GM12878 (cell line): ENCODE measurements around the gene GRIP2. TPM values are rescaled to one million over a fixed set of nuclear protein-coding genes. Genes with fewer than 3 reads are reported as not detected.

ENCODE experiments used
- ATAC-seq: fragments of 200-7000 bp; cut with Tn5 transposase; 3 replicates; pipeline ENCODE4 v1.9.1; 2020; ENCODE audit warnings: mild to moderate bottlenecking, moderate library complexity
- BruUV-seq: library from RNA; stranded (reverse); fragments of 400-500 nt; replicated peaks from 2 replicates; lab custom pipeline; 2021; lab: Mats Ljungman, UMichigan
- CTCF ChIA-PET: fragments of 300-600 bp; sonication (Branson Sonifier 250); formaldehyde crosslinking; extraction: SDS; loops from one replicate; lab custom pipeline; 2021; ENCODE audit warnings: inconsistent platforms; lab: Yijun Ruan, JAX
- POLR2A ChIA-PET: fragments of 350-600 bp; formaldehyde crosslinking; extraction: SDS; loops from one replicate; lab custom pipeline; 2021; ENCODE audit warnings: inconsistent platforms; lab: Charles Lee
- RAD21 ChIA-PET: fragments of 300-600 bp; sonication (Branson Sonifier 250); formaldehyde crosslinking; loops from one replicate; lab custom pipeline; 2023; ENCODE audit warnings: antibody characterized with exemption; ENCODE audit not compliant: unreplicated experiment; lab: Charles Lee
- SMC1A ChIA-PET: fragments of 300-600 bp; sonication (Branson Sonifier 250); formaldehyde crosslinking; loops from one replicate; lab custom pipeline; 2023; ENCODE audit not compliant: unreplicated experiment, uncharacterized antibody; lab: Charles Lee
- DNase-seq: peaks from one replicate; pipeline ENCODE4 v3.0.0-alpha.2; 2011; ENCODE audit warnings: low read depth, low spot score
- FAIRE-seq: peaks from 3 replicates; lab custom pipeline; 2011; peaks lifted over from hg19 to GRCh38; lab: Jason Lieb, UNC
- H2AFZ ChIP-seq: 2 replicates; pipeline ENCODE4 v1.6.0; 2011; ENCODE audit warnings: low read depth, low read length, control low read depth; ENCODE audit not compliant: control insufficient read depth
- H3K27ac ChIP-seq: 2 replicates; pipeline ENCODE4 v1.5.1; 2011; ENCODE audit warnings: control low read depth; ENCODE audit not compliant: control insufficient read depth, insufficient read depth
- H3K27me3 ChIP-seq, 2 experiments: replicated peaks in 1 of 2; 2 replicates each; pipeline versions ENCODE4 v1.6.0 to v1.6.1; 2011; ENCODE audit warnings: low read length in 1 of 2; ENCODE audit not compliant: control insufficient read depth in 2 of 2, insufficient read depth in 2 of 2
- H3K36me3 ChIP-seq, 2 experiments: 2 replicates each; pipeline ENCODE4 v1.5.1; 2011; ENCODE audit warnings: low read length in 1 of 2; ENCODE audit not compliant: control insufficient read depth in 2 of 2, insufficient read depth in 2 of 2
- H3K4me1 ChIP-seq: 2 replicates; pipeline ENCODE4 v1.6.1; 2011; ENCODE audit warnings: mild to moderate bottlenecking, low read length, moderate library complexity, mixed read lengths; ENCODE audit not compliant: control insufficient read depth, insufficient read depth
- H3K4me2 ChIP-seq: 2 replicates; pipeline ENCODE4 v1.6.0; 2011; ENCODE audit warnings: control low read depth; ENCODE audit not compliant: control insufficient read depth, insufficient read depth
- H3K4me3 ChIP-seq: fragments of 200-600 bp; sonication (generic); 2 replicates; pipeline ENCODE4 v1.5.1; 2016
- H3K79me2 ChIP-seq: 2 replicates; pipeline ENCODE4 v1.6.0; 2011; ENCODE audit warnings: low read length; ENCODE audit not compliant: control insufficient read depth, insufficient read depth
- H3K9ac ChIP-seq: 2 replicates; pipeline ENCODE4 v1.8.0; 2011; ENCODE audit warnings: low read length, control low read depth, mixed read lengths; ENCODE audit not compliant: control insufficient read depth, insufficient read depth
- H3K9me3 ChIP-seq: replicated peaks from 3 replicates; pipeline ENCODE4 v1.5.1; 2011; ENCODE audit warnings: mild to moderate bottlenecking, low read length; ENCODE audit not compliant: control insufficient read depth, insufficient read depth
- H4K20me1 ChIP-seq: 2 replicates; pipeline ENCODE4 v1.6.0; 2011; ENCODE audit not compliant: control insufficient read depth, insufficient read depth
- E4F1 ChIP-seq: fragments of 450-650 bp; IDR thresholded peaks from 2 replicates; pipeline ENCODE4 v1.6.1; 2018; ENCODE audit warnings: borderline replicate concordance, mild to moderate bottlenecking; ENCODE audit not compliant: partially characterized antibody
- EED ChIP-seq: sonication (generic); IDR thresholded peaks from 2 replicates; pipeline ENCODE4 v1.6.1; 2016; ENCODE audit warnings: antibody characterized with exemption, low read depth
- EGR1 ChIP-seq, 2 experiments: IDR thresholded peaks; 1 replicate in 1 of 2; 2 replicates in 1 of 2; pipeline ENCODE4 v1.6.1; 2011 to 2012; ENCODE audit warnings: low read depth in 2 of 2, low read length in 2 of 2, borderline replicate concordance in 1 of 2, mild to moderate bottlenecking in 1 of 2, moderate library complexity in 1 of 2
- MEF2A ChIP-seq: IDR thresholded peaks from 2 replicates; pipeline ENCODE4 v1.6.1; 2011; ENCODE audit warnings: low read depth, mild to moderate bottlenecking, low read length, moderate library complexity; ENCODE audit not compliant: insufficient read depth
- PAX8 ChIP-seq: fragments of 450-650 bp; IDR thresholded peaks from 2 replicates; pipeline ENCODE4 v1.6.1; 2017; ENCODE audit warnings: mild to moderate bottlenecking, moderate library complexity
- RAD21 ChIP-seq: IDR thresholded peaks from 2 replicates; pipeline ENCODE4 v1.6.1; 2011; ENCODE audit warnings: mild to moderate bottlenecking, low read depth, low read length, moderate library complexity; ENCODE audit not compliant: insufficient read depth
- RBBP5 ChIP-seq: fragments of 200-600 bp; sonication (generic); conservative IDR thresholded peaks from 2 replicates; pipeline ENCODE4 v1.6.1; 2016
- ZNF592 ChIP-seq: fragments of 450-650 bp; IDR thresholded peaks from 2 replicates; pipeline ENCODE4 v1.6.1; 2017; ENCODE audit warnings: mild to moderate bottlenecking, moderate library complexity
- ZZZ3 ChIP-seq: IDR thresholded peaks from 2 replicates; pipeline ENCODE4 v1.6.1; 2011; ENCODE audit warnings: low read depth; ENCODE audit not compliant: control insufficient read depth, insufficient read length
- WGBS: methylation state at CpG from one replicate; pipeline ENCODE4 v1.1.6; 2016; ENCODE audit warnings: low lambda C conversion rate; ENCODE audit not compliant: insufficient replicate concordance, insufficient coverage; ENCODE audit errors: missing lambda C conversion rate; 5-methylcytosine and 5-hydroxymethylcytosine counted together
- in situ Hi-C: fragments of 300-500 bp; cut with MboI; formaldehyde crosslinking; loops from 9 replicates; pipeline ENCODE4 v1.14.3; 2018; ENCODE audit warnings: mixed read lengths
- intact Hi-C: fragments of 100-400 bp; cut with micrococcal nuclease; formaldehyde crosslinking; loops from one replicate; pipeline ENCODE4 v1.14.2; 2022; ENCODE audit not compliant: unreplicated experiment
- polyA plus RNA-seq, 11 experiments: library from polyadenylated mRNA; depleted of rRNA in 4 of 11; unstranded in 6 of 11; stranded (reverse) in 5 of 11; fragments of >200 nt; fragmentation: Nextera tagmentation in 4 of 11; fragmentation: Illumina TruSeq in 1 of 11; extraction: Ambion mirVana in 4 of 11; extraction: Trizol in 1 of 11; gene quantifications; 1 replicate in 1 of 11; 2 replicates in 10 of 11; pipeline versions ENCODE4 v1.2.1 to v1.2.3, GENCODE V29; 2011 to 2016; ENCODE audit warnings: inconsistent platforms in 2 of 11, missing spikeins in 2 of 11, low read depth in 1 of 11
- total RNA-seq, 4 experiments: library from RNA; depleted of rRNA in 3 of 4; stranded (reverse); fragments of >200 nt in 3 of 4; fragmentation: Illumina TruSeq in 1 of 4; extraction: Trizol in 1 of 4; gene quantifications; 2 replicates each; pipeline versions ENCODE4 v1.2.1 to v1.2.3, GENCODE V29; 2013 to 2021

GRIP2 gene
- total and polyA plus RNA-seq, 10 of the 15 experiments (the other 5 are each of a cell fraction or from before 2014, with no cell fraction given) = not detected

GRCh38 chr3:14528081-14528480, 12.1 kb downstream of the GRIP2 start:
- in situ Hi-C loops = no loop called here
- RAD21 ChIA-PET = no interaction called here

GRCh38 chr3:14525685-14526631, 14.2 kb downstream of the GRIP2 start:
- ChIA-PET RAD21 (no interaction called here), CTCF (interaction anchor here (1.0 to 1.4 kb wide), 2 partner anchors 255 to 322 kb away, joined by 4 to 6 read pairs; no protein-coding TSS in a partner anchor), POLR2A (no interaction called here), SMC1A (interaction anchor here (1.4 kb wide), 1 partner anchor 17 kb away, joined by 4 read pairs; no protein-coding TSS in a partner anchor)
- H3K4me3 ChIP-seq = no peak overlapping the region
- FAIRE-seq (no peak), DNase-seq (no peak), ATAC-seq (peak; percentile 47; the same call in 2 of the 3 replicates)
- no peak overlapping the region for H3K9ac ChIP-seq
- no peaks in the 10 kb centered on the region for H4K20me1 ChIP-seq
- no peak overlapping the region for H3K4me2 ChIP-seq
- intact Hi-C loops (no loop called here), in situ Hi-C loops (no loop called here)
- H3K27ac ChIP-seq = no peak overlapping the region
- peaks cover 0 to 2% of the 10 kb centered on the region in 2 experiments; a peak in 3 of 4 replicates for H3K27me3 ChIP-seq
- no TSS peak for BruUV-seq
- no peaks in the 10 kb centered on the region for H3K4me1 ChIP-seq
- WGBS = 32% methylated on average over 17 of the region's 17 CpGs
- no peaks in the 10 kb centered on the region for H3K79me2 ChIP-seq
- H2AFZ ChIP-seq = no peak overlapping the region
- no peaks in the 10 kb centered on the region for H3K9me3 ChIP-seq
- H3K36me3 ChIP-seq = no peaks in the 10 kb centered on the region
- TF ChIP-seq MEF2A = no peak
- TF ChIP-seq ZNF592 = no peak
- no peak for TF ChIP-seq RAD21
- no peak for TF ChIP-seq ZZZ3
- TF ChIP-seq EED = no peak
- TF ChIP-seq EGR1 (IDR thresholded peaks at IDR 0.05; ENCODE audit: borderline replicate concordance in 1 of 2, low read depth in 2 of 2, low read length in 2 of 2) = no peak
- no peak for TF ChIP-seq E4F1

More at GRCh38 chr3:14528081-14528480, 12.1 kb downstream of the GRIP2 start:
- no peak overlapping the region for H3K4me3 ChIP-seq
- no peaks in the 10 kb centered on the region for H3K79me2 ChIP-seq
- TF ChIP-seq PAX8 = no peak
- TF ChIP-seq RBBP5 = no peak
- no peak overlapping the region for H3K27ac ChIP-seq
- no peak overlapping the region for H3K4me2 ChIP-seq
- no TSS peak for BruUV-seq
- DNase-seq (no peak), FAIRE-seq (no peak), ATAC-seq (no peak)
- no peak overlapping the region for H2AFZ ChIP-seq
- H3K27me3 ChIP-seq = peaks cover 0 to 3% of the 10 kb centered on the region in 2 experiments; a peak in 3 of 4 replicates
- H3K4me1 ChIP-seq = no peaks in the 10 kb centered on the region
- ChIA-PET POLR2A (no interaction called here), CTCF (no interaction called here), SMC1A (no interaction called here)
- H3K36me3 ChIP-seq = no peaks in the 10 kb centered on the region
- no peaks in the 10 kb centered on the region for H3K9me3 ChIP-seq
- WGBS = 14% methylated on average over 3 of the region's 3 CpGs
- H3K9ac ChIP-seq = no peak overlapping the region
- no peaks in the 10 kb centered on the region for H4K20me1 ChIP-seq
- intact Hi-C loops = no loop called here
